ENCODE data around the gene CLIC3.

GRCh38 chr9:137034039-137034708 lies 37.8 kb upstream of the CLIC3 start:
- no peak for TF ChIP-seq POLR2A (IDR thresholded peaks at IDR 0.05; ENCODE audit: low read length)
- TF ChIP-seq GATA1 (IDR thresholded peaks at IDR 0.05; ENCODE audit: low read depth, low read length): no peak

Data from erythroblast (primary cell).